ENCODE data around the gene CDH12. TPM values are rescaled to one million over a fixed set of nuclear protein-coding genes. Genes with fewer than 3 reads are reported as not detected.

CDH12 gene
- total and polyA plus RNA-seq, 4 experiments from 2014 or later: not detected

DNA sequence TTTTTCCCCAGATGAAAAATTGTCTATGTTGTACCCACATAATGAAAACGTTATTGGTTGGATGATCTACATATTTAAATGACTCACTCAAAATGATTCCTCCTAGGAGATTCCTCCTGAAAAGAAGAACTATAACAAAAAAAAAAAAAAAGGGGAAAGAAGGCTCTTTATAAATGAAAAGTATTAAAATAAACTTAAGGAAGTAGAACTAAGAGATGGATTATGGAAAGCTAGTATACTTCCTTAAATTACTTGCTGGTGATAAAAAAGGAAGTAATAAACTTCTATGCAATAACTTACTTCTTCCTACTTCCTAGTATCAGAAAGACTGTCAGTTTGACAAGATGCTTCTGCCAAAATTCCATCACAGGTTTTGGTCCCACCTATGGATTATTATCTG, 1087.7 kb downstream of the CDH12 start:
- H3K27me3 Mint-ChIP-seq: no peaks in the 10 kb centered on the region
- peaks cover 0 to 9% (median 4%) of the 10 kb centered on the region in 8 donors for H3K9me3 Mint-ChIP-seq
- Histone ChIP-seq H3K4me3 (ENCODE audit: low read length in 2 of 2) (no peak overlapping the region), H3K36me3 (ENCODE audit: insufficient read depth, low read length) (no peaks in the 10 kb centered on the region), H3K4me1 (ENCODE audit: insufficient read depth, low read length) (no peaks in the 10 kb centered on the region), H3K9me3 (ENCODE audit: control insufficient read depth in 1 of 2, low read length in 2 of 2) (no peaks in the 10 kb centered on the region), H3K27ac (ENCODE audit: low read depth, low read length) (no peak overlapping the region), H3K27me3 (ENCODE audit: insufficient read depth, low read length) (no peaks in the 10 kb centered on the region)
- ChIA-PET CTCF (ENCODE audit: partially characterized antibody) (no interaction called here), POLR2A (ENCODE audit: partially characterized antibody) (no interaction called here)
- H3K27ac Mint-ChIP-seq: no peak overlapping the region
- no peaks in the 10 kb centered on the region for H3K4me1 Mint-ChIP-seq
- no peak overlapping the region for H3K4me3 Mint-ChIP-seq
- intact Hi-C loops (cut with micrococcal nuclease): no loop called here
- no peaks in the 10 kb centered on the region for H3K36me3 Mint-ChIP-seq
- no peak for DNase-seq

DNA sequence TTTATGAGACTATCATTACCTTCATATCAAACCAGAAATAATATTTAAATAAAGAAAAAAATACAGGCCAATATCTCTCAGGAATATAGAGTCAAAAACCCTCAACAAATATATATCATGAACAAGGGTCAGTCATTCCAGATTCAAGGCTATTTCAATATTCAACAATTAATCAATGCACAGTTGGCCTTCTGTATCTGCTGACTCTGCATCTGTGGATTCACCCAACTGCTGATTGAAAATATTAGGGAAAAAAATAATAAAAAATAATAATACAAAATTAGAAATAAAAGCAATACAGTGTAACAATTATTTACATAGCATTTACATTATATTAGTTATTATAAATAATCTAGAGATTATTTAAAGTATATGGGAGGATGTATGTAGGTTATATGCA, 1114.0 kb downstream of the CDH12 start:
- intact Hi-C loops (cut with micrococcal nuclease): no loop called here
- no peaks in the 10 kb centered on the region for H3K27me3 Mint-ChIP-seq
- no peaks in the 10 kb centered on the region for H3K9me3 ChIP-seq (ENCODE audit: control insufficient read depth in 1 of 2, low read length in 2 of 2)
- H3K4me3 Mint-ChIP-seq: no peak overlapping the region
- H3K4me1 Mint-ChIP-seq: no peaks in the 10 kb centered on the region
- ChIA-PET CTCF (ENCODE audit: partially characterized antibody) (no interaction called here), POLR2A (ENCODE audit: partially characterized antibody) (no interaction called here)
- H3K9me3 Mint-ChIP-seq: peaks cover 2 to 18% (median 6%) of the 10 kb centered on the region in 8 donors
- no peaks in the 10 kb centered on the region for H3K27me3 ChIP-seq (ENCODE audit: insufficient read depth, low read length)
- DNase-seq: no peak
- H3K27ac ChIP-seq (ENCODE audit: low read depth, low read length): no peak overlapping the region
- no peak overlapping the region for H3K27ac Mint-ChIP-seq
- no peaks in the 10 kb centered on the region for H3K36me3 ChIP-seq (ENCODE audit: insufficient read depth, low read length)
- no peaks in the 10 kb centered on the region for H3K36me3 Mint-ChIP-seq
- no peaks in the 10 kb centered on the region for H3K4me1 ChIP-seq (ENCODE audit: insufficient read depth, low read length)
- H3K4me3 ChIP-seq (ENCODE audit: low read length in 2 of 2): no peak overlapping the region

DNA sequence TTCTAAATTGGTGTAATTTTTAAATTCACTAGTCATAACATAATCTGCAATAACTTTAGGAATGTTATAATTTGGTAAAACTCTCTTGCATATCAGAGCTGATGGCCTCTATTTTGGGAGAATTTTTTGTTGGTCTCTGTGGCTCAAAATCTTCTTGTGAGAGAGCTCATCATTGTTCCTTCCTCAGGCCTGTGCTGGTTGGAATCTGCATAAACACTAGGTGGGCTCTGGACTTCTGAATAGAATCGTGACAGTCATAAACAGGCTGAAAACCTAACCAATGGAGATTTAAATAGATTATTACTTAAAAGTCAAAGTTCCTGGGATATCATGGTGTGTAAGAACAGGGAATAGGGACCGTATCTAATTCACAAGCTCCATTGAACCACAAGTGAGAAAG, 1129.6 kb downstream of the CDH12 start:
- H3K36me3 ChIP-seq (ENCODE audit: insufficient read depth, low read length): no peaks in the 10 kb centered on the region
- intact Hi-C loops (cut with micrococcal nuclease): no loop called here
- Mint-ChIP-seq H3K27me3 (no peaks in the 10 kb centered on the region), H3K4me1 (no peaks in the 10 kb centered on the region), H3K9me3 (peaks cover 0 to 15% (median 4%) of the 10 kb centered on the region in 8 donors), H3K36me3 (peaks cover 0 to 1% of the 10 kb centered on the region in 2 donors), H3K4me3 (no peak overlapping the region), H3K27ac (no peak overlapping the region)
- no peak overlapping the region for H3K27ac ChIP-seq (ENCODE audit: low read depth, low read length)
- POLR2A ChIA-PET (ENCODE audit: partially characterized antibody): no interaction called here
- no peak overlapping the region for H3K4me3 ChIP-seq (ENCODE audit: low read length in 2 of 2)
- no peaks in the 10 kb centered on the region for H3K4me1 ChIP-seq (ENCODE audit: insufficient read depth, low read length)
- H3K27me3 ChIP-seq (ENCODE audit: insufficient read depth, low read length): no peaks in the 10 kb centered on the region
- CTCF ChIA-PET (ENCODE audit: partially characterized antibody): no interaction called here
- no peak for DNase-seq
- H3K9me3 ChIP-seq (ENCODE audit: control insufficient read depth in 1 of 2, low read length in 2 of 2): no peaks in the 10 kb centered on the region

DNA sequence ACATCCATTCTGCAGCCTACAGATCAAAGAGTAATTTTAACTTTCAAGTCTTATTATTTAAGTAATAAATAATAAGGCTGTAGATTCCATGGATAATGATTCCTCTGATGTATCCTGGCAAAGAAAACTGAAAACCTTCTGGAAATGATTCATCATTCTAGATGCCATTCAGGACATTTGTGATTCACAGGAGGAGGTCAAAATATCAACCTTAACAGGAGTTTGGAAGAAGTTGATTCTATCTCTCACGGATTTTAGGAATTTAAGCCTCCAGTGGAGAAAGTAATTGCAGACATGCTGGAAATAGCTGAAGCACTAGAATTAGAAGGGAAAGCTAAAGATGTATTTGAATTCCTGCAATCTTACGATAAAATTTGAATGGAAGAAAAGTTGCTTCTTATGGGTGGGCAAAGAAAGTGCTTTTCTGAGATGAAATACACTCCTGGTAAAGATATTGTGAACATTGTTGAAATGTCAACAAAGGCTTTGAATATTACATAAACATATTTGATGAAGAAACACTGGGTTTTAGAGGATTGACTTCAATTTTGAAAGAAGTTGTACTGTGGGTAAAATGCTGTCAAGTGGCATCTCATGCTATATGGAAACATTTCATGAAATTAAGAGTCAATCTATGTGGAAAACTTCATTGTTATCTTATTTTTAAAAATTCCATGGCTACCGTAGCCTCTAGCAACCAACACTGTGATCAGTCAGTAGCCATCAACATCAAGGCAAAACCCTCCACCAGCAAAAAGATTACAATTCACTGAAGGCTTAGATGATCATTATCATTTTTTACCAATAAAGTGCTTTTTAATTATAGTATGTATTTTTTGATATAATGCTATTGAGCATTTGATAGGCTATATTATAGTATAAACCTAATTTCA, 1141.0 kb downstream of the CDH12 start:
- Mint-ChIP-seq H3K4me1 (no peaks in the 10 kb centered on the region), H3K4me3 (no peak overlapping the region), H3K27ac (no peak overlapping the region), H3K9me3 (peaks cover 0 to 11% (median 6%) of the 10 kb centered on the region in 8 donors), H3K36me3 (no peaks in the 10 kb centered on the region), H3K27me3 (no peaks in the 10 kb centered on the region)
- H3K4me1 ChIP-seq (ENCODE audit: insufficient read depth, low read length): no peaks in the 10 kb centered on the region
- CTCF ChIA-PET (ENCODE audit: partially characterized antibody): no interaction called here
- no peak overlapping the region for H3K27ac ChIP-seq (ENCODE audit: low read depth, low read length)
- no peak overlapping the region for H3K4me3 ChIP-seq (ENCODE audit: low read length in 2 of 2)
- POLR2A ChIA-PET (ENCODE audit: partially characterized antibody): no interaction called here
- H3K36me3 ChIP-seq (ENCODE audit: insufficient read depth, low read length): no peaks in the 10 kb centered on the region
- DNase-seq: peak in 1 of 5 donors; percentile 5
- H3K9me3 ChIP-seq (ENCODE audit: control insufficient read depth in 1 of 2, low read length in 2 of 2): no peaks in the 10 kb centered on the region
- intact Hi-C loops (cut with micrococcal nuclease): no loop called here
- no peaks in the 10 kb centered on the region for H3K27me3 ChIP-seq (ENCODE audit: insufficient read depth, low read length)

DNA sequence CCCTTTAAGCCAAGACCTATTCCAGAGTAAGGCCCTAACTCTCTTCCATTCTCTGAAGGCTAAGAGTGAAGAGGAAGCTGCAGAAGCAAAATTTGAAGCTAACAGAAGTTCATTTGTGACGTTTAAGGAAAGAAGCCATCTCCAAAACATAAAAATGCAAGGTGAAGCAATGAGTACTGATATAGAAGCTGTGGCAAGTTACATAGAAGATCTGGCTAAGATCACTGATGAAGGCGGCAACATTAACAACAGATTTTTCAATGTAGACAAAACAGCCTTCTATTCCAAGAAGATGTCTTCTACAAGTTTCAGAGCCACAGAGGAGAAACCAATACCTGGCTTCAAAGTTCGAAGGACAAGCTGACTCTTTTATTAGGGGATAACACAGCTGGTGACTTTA, 1143.4 kb downstream of the CDH12 start:
- no peaks in the 10 kb centered on the region for H3K9me3 ChIP-seq (ENCODE audit: control insufficient read depth in 1 of 2, low read length in 2 of 2)
- no peak overlapping the region for H3K27ac ChIP-seq (ENCODE audit: low read depth, low read length)
- no peak overlapping the region for H3K4me3 ChIP-seq (ENCODE audit: low read length in 2 of 2)
- H3K4me1 ChIP-seq (ENCODE audit: insufficient read depth, low read length): no peaks in the 10 kb centered on the region
- POLR2A ChIA-PET (ENCODE audit: partially characterized antibody): no interaction called here
- Mint-ChIP-seq H3K36me3 (no peaks in the 10 kb centered on the region), H3K4me3 (no peak overlapping the region), H3K27ac (no peak overlapping the region), H3K4me1 (no peaks in the 10 kb centered on the region), H3K9me3 (peaks cover 0 to 9% (median 2%) of the 10 kb centered on the region in 8 donors), H3K27me3 (no peaks in the 10 kb centered on the region)
- H3K36me3 ChIP-seq (ENCODE audit: insufficient read depth, low read length): no peaks in the 10 kb centered on the region
- H3K27me3 ChIP-seq (ENCODE audit: insufficient read depth, low read length): no peaks in the 10 kb centered on the region
- DNase-seq: peak in 1 of 5 donors; percentile 2
- CTCF ChIA-PET (ENCODE audit: partially characterized antibody): no interaction called here
- intact Hi-C loops (cut with micrococcal nuclease): no loop called here

DNA sequence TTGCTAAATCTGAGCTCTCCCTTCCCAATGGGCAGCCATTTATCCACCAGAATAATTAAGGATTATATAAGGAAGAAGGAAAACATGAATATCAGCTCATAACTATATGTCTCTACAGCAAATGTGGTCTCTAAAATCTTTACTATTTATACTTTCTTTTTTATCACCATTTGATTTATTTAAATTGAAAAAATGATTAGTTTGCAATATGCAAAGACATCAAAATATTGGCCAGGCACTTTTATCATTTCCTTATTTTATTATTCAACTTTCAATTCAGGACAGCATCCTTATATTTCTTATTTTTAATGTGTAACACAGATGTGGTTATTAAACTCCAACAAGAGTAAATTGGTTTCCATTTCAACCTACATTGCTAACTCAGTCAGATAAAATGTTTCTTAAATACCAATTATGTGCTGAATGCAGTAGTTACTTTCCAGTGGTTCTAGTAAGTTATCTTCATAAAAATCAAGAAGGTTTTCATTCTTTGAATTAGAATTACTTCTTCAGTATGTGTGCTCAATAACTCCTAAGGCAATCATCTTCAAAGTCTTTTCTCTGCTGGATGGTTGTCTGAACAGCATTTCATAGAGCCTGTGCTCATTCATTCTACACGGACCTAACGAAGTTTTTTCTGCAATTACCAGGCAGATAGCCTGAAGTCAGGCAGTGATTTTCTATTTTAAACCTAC, 1148.0 kb downstream of the CDH12 start:
- H3K36me3 Mint-ChIP-seq: no peaks in the 10 kb centered on the region
- peaks cover 0 to 19% (median 4%) of the 10 kb centered on the region in 8 donors for H3K9me3 Mint-ChIP-seq
- no peak overlapping the region for H3K27ac ChIP-seq (ENCODE audit: low read depth, low read length)
- H3K4me3 ChIP-seq (ENCODE audit: low read length in 2 of 2): no peak overlapping the region
- no peaks in the 10 kb centered on the region for H3K27me3 ChIP-seq (ENCODE audit: insufficient read depth, low read length)
- no peak overlapping the region for H3K4me3 Mint-ChIP-seq
- H3K4me1 ChIP-seq (ENCODE audit: insufficient read depth, low read length): no peaks in the 10 kb centered on the region
- no peaks in the 10 kb centered on the region for H3K36me3 ChIP-seq (ENCODE audit: insufficient read depth, low read length)
- no peak overlapping the region for H3K27ac Mint-ChIP-seq
- H3K27me3 Mint-ChIP-seq: no peaks in the 10 kb centered on the region
- no peak for DNase-seq
- no peaks in the 10 kb centered on the region for H3K4me1 Mint-ChIP-seq
- POLR2A ChIA-PET (ENCODE audit: partially characterized antibody): no interaction called here
- H3K9me3 ChIP-seq (ENCODE audit: control insufficient read depth in 1 of 2, low read length in 2 of 2): no peaks in the 10 kb centered on the region
- CTCF ChIA-PET (ENCODE audit: partially characterized antibody): interaction anchor here (0.7 kb wide), 1 partner anchor 380 kb away, joined by 3 read pairs; no protein-coding TSS in a partner anchor
- intact Hi-C loops (cut with micrococcal nuclease): no loop called here

DNA sequence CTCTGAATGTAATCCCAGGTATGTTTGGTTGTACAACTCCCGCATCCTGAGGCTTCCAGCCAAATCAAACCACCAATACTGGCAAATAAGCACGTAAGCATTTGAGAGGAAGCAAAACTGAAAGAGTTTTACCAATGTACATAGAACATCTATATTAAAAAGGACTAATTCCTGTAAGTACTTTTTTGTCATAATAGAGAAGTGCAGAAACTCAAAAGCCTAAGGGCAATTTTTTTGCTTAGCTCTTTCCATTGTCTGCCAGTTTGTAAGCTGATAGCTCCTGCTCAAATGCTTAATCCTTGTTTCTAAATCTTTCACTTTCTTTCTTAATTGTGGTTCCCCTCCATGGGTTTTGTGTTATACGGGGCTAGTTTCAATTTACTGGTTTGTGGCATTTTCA, 1151.8 kb downstream of the CDH12 start:
- H3K9me3 ChIP-seq (ENCODE audit: control insufficient read depth in 1 of 2, low read length in 2 of 2): no peaks in the 10 kb centered on the region
- Mint-ChIP-seq H3K4me3 (no peak overlapping the region), H3K27me3 (no peaks in the 10 kb centered on the region), H3K4me1 (no peaks in the 10 kb centered on the region), H3K9me3 (peaks cover 2 to 17% (median 8%) of the 10 kb centered on the region in 8 donors), H3K36me3 (no peaks in the 10 kb centered on the region), H3K27ac (no peak overlapping the region)
- no peak overlapping the region for H3K27ac ChIP-seq (ENCODE audit: low read depth, low read length)
- ChIA-PET CTCF (ENCODE audit: partially characterized antibody) (interaction anchor here (0.6 kb wide), 1 partner anchor 129 kb away, joined by 3 read pairs; no protein-coding TSS in a partner anchor), POLR2A (ENCODE audit: partially characterized antibody) (no interaction called here)
- no peaks in the 10 kb centered on the region for H3K4me1 ChIP-seq (ENCODE audit: insufficient read depth, low read length)
- H3K4me3 ChIP-seq (ENCODE audit: low read length in 2 of 2): no peak overlapping the region
- intact Hi-C loops (cut with micrococcal nuclease): no loop called here
- H3K27me3 ChIP-seq (ENCODE audit: insufficient read depth, low read length): no peaks in the 10 kb centered on the region
- H3K36me3 ChIP-seq (ENCODE audit: insufficient read depth, low read length): no peaks in the 10 kb centered on the region
- no peak for DNase-seq
